Lower leg skin (tissue), 3 donors: ENCODE results near the gene NSDHL.

Experiments
- POLR2A ChIP-seq, 2 donors: fragments of 450-650 bp; IDR thresholded peaks; one replicate each; pipeline ENCODE4 v1.6.1; 2016 to 2017; ENCODE audit warnings: antibody characterized with exemption in 2 of 2, mild to moderate bottlenecking in 1 of 2, moderate library complexity in 1 of 2
- TF ChIP-seq, protein P1 (sequence below), 3 donors: fragments of 450-650 bp; IDR thresholded peaks; one replicate each; pipeline ENCODE4 v1.5.1; 2016; ENCODE audit warnings: antibody characterized with exemption in 3 of 3, mild to moderate bottlenecking in 3 of 3, moderate library complexity in 2 of 3

DNA sequence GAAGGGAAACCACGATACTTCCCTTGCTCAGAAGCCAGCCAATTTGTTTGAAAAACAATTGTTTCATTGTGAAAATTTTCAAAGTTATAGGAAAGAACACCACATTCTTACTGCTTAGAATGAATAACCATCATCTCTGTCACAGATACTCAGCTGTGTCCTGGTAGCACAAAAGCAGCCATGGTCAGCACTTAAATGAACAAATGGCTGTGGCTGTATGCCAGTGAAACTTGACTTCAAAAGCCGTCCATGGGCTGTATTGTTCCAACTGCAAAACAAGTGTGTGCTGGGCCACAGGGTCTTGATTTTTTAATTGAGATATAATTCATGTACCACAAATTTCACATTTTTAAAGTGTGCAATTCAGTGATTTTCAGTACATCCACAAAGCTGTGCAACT is 19.6 kb downstream of the NSDHL start:
- TF ChIP-seq POLR2A (IDR thresholded peaks at IDR 0.05) = no peak
- TF ChIP-seq, protein P1, sequence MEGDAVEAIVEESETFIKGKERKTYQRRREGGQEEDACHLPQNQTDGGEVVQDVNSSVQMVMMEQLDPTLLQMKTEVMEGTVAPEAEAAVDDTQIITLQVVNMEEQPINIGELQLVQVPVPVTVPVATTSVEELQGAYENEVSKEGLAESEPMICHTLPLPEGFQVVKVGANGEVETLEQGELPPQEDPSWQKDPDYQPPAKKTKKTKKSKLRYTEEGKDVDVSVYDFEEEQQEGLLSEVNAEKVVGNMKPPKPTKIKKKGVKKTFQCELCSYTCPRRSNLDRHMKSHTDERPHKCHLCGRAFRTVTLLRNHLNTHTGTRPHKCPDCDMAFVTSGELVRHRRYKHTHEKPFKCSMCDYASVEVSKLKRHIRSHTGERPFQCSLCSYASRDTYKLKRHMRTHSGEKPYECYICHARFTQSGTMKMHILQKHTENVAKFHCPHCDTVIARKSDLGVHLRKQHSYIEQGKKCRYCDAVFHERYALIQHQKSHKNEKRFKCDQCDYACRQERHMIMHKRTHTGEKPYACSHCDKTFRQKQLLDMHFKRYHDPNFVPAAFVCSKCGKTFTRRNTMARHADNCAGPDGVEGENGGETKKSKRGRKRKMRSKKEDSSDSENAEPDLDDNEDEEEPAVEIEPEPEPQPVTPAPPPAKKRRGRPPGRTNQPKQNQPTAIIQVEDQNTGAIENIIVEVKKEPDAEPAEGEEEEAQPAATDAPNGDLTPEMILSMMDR (IDR thresholded peaks at IDR 0.05) = no peak
